ENCODE results near the gene FER.
"Not testable (repeated sequence)": the region's sequence is repeated elsewhere in the genome, so short reads cannot be mapped to it uniquely, and the experiment has no call there.

FER gene

GRCh38 chr5:108797396-108797795, 49.7 kb downstream of the FER start:
- no peak for DNase-seq (ENCODE audit: low read depth in 2 of 3, low spot score in 2 of 3)

- DNase-seq (ENCODE audit: low read depth in 2 of 3, low spot score in 2 of 3): no peak
Observed at GRCh38 chr5:108797986-108798385, 50.3 kb downstream of the FER start.

GRCh38 chr5:108798513-108799265, 51.0 kb downstream of the FER start:
- DNase-seq (ENCODE audit: low read depth in 2 of 3, low spot score in 2 of 3): no peak

GRCh38 chr5:108801301-108801700, 53.6 kb downstream of the FER start:
- DNase-seq (ENCODE audit: low read depth in 2 of 3, low spot score in 2 of 3): no peak

- no peak for DNase-seq (ENCODE audit: low read depth in 2 of 3, low spot score in 2 of 3)
Observed at GRCh38 chr5:108801776-108802175, 54.1 kb downstream of the FER start.

- DNase-seq (ENCODE audit: low read depth in 2 of 3, low spot score in 2 of 3): no peak
Observed at GRCh38 chr5:108810717-108811116, 63.0 kb downstream of the FER start.

- DNase-seq (ENCODE audit: low read depth in 2 of 3, low spot score in 2 of 3): no peak
Observed at GRCh38 chr5:108813673-108814072, 66.0 kb downstream of the FER start.

- DNase-seq (ENCODE audit: low read depth in 2 of 3, low spot score in 2 of 3): no peak
Observed at GRCh38 chr5:108814551-108814950, 66.9 kb downstream of the FER start.

- DNase-seq (ENCODE audit: low read depth in 2 of 3, low spot score in 2 of 3): no peak
Observed at GRCh38 chr5:108818613-108819272, 71.0 kb downstream of the FER start.

- no peak for DNase-seq (ENCODE audit: low read depth in 2 of 3, low spot score in 2 of 3)
Observed at GRCh38 chr5:108820983-108821382, 73.3 kb downstream of the FER start.

GRCh38 chr5:108822211-108822947, 74.7 kb downstream of the FER start:
- no peak for DNase-seq (ENCODE audit: low read depth in 2 of 3, low spot score in 2 of 3)

- DNase-seq (ENCODE audit: low read depth in 2 of 3, low spot score in 2 of 3): no peak
Observed at GRCh38 chr5:108827131-108827530, 79.4 kb downstream of the FER start.

GRCh38 chr5:108830705-108831276, 83.1 kb downstream of the FER start:
- no peak for DNase-seq (ENCODE audit: low read depth in 2 of 3, low spot score in 2 of 3)

- DNase-seq (ENCODE audit: low read depth in 2 of 3, low spot score in 2 of 3): no peak
Observed at GRCh38 chr5:108836492-108836891, 88.8 kb downstream of the FER start.

GRCh38 chr5:108842260-108842941, 94.7 kb downstream of the FER start:
- DNase-seq (ENCODE audit: low read depth in 2 of 3, low spot score in 2 of 3): not testable (repeated sequence)

GRCh38 chr5:108851129-108851528, 103.4 kb downstream of the FER start:
- DNase-seq (ENCODE audit: low read depth in 2 of 3, low spot score in 2 of 3): not testable (repeated sequence)

- no peak for DNase-seq (ENCODE audit: low read depth in 2 of 3, low spot score in 2 of 3)
Observed at GRCh38 chr5:108857905-108858304, 110.2 kb downstream of the FER start.

- DNase-seq (ENCODE audit: low read depth in 2 of 3, low spot score in 2 of 3): no peak
Observed at GRCh38 chr5:108858959-108859358, 111.3 kb downstream of the FER start.

GRCh38 chr5:108862211-108862610, 114.5 kb downstream of the FER start:
- no peak for DNase-seq (ENCODE audit: low read depth in 2 of 3, low spot score in 2 of 3)

- DNase-seq (ENCODE audit: low read depth in 2 of 3, low spot score in 2 of 3): not testable (repeated sequence)
Observed at GRCh38 chr5:108866097-108866496, 118.4 kb downstream of the FER start.

- DNase-seq (ENCODE audit: low read depth in 2 of 3, low spot score in 2 of 3): no peak
Observed at GRCh38 chr5:108867656-108868055, 120.0 kb downstream of the FER start.
